RCC 7860 (cell line): ENCODE data around the gene UBE3C.
"Not testable (repeated sequence)": the region's sequence is repeated elsewhere in the genome, so short reads cannot be mapped to it uniquely, and the experiment has no call there.

ENCODE experiments used
- DNase-seq: peaks from one replicate; pipeline ENCODE4 v3.0.0-alpha.2; 2015; ENCODE audit warnings: low spot score
- FAIRE-seq: peaks from 2 replicates; lab custom pipeline; 2012; peaks lifted over from hg19 to GRCh38; lab: Jason Lieb, UNC

The UBE3C gene

GRCh38 chr7:157129907-157130460, 8.7 kb upstream of the UBE3C start:
- no peak for FAIRE-seq
- no peak for DNase-seq

- not testable (repeated sequence) for FAIRE-seq
Observed at GRCh38 chr7:157130849-157131248, 7.9 kb upstream of the UBE3C start.

DNA sequence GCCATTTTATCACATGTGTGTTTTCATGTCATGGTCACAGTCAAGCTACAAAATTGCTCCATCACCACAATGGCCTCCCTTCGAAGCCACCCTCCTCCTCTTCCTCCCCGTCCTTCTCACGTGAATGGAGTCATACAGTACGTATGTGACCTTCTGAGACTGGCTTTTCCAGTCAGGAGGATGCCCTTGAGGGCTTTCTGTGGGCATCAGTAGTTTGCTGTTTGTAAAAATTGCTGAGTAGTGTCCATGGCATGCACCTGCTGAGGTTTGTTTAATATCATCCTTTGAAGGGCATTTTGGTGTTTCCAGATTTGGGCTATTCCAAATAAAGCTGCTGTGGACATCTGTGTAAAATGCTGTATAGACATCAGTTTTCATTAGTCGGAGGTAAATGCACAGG, 5.9 kb upstream of the UBE3C start:
- no peak for DNase-seq
- no peak for FAIRE-seq

More at GRCh38 chr7:157130849-157131248, 7.9 kb upstream of the UBE3C start:
- not testable (repeated sequence) for DNase-seq

- FAIRE-seq, result no peak
- no peak for DNase-seq
Observed at GRCh38 chr7:157133304-157133703, 5.4 kb upstream of the UBE3C start.

DNA sequence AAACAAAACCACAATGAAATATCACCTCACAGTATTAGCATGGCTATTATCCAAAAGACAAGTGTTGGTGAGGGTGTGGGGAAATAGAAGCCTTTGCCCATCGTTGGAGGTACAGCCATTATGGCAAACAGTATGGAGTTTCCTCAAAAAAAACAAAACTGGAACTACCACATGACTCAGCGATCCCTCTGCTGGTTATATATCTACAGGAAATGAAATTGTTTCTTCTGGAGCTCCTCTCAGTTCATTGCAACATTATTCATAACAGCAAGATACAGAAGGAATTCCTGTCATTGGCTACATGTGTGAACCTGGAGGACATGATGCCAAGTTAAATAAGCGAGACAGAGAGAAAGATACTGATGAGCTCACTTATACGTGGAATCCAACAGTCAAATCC, 2.4 kb upstream of the UBE3C start:
- peak; percentile 50 for DNase-seq
- peak; percentile 4 for FAIRE-seq

GRCh38 chr7:157138101-157138423, 664 bp upstream of the UBE3C start:
- no peak for FAIRE-seq
- DNase-seq, result no peak

GRCh38 chr7:157139111-157139809, 534 bp downstream of the UBE3C start:
- DNase-seq (no peak), FAIRE-seq (no peak)

- no peak for DNase-seq
- FAIRE-seq, result no peak
Observed at GRCh38 chr7:157139810-157140510, 1.2 kb downstream of the UBE3C start.

DNA sequence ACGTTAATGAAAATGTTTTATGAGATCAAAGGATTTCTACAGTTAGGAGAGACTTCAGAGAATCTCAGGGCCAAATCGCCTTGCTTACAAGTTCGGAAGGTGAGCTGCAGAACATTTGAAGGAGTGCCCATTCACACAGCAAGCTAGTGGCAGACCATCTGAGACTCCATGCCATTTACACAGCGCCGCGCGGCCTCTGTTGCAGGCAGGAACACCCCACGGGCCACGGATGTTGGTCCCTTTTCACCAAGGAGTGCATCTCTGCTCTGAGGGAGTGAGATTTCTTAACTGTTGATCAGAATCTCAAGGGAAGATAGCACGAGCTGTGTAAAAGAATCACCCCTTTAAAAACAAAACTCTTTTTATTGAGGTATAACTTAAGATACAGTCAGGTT, 1.8 kb downstream of the UBE3C start:
- FAIRE-seq (no peak), DNase-seq (no peak)

DNA sequence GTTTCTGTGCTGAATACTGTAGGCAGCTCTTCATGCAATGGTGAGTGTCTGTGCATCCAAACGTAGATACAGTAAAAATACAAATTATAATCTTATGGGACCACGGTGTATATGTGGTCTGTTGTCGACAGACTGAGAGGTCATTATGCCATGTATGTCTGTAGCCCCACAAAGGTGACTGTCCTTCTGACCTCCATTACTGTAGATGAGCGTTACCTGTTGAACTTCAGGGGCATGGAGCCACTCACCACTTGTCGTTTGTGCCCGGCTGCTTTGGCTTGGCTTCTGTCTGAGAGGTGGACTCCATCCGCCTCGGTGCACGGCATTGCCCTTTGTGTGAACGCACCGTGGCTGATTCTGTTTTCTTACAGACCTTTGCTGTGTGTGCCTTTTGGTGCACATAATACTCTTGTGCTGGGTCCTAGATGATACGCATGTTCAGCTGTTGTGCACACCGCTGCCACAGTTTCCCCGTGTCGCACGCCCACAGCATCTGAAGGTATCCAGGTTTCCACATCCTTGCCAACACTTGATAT, 2.9 kb downstream of the UBE3C start:
- FAIRE-seq, result no peak

GRCh38 chr7:157143788-157144187, 5.1 kb downstream of the UBE3C start:
- FAIRE-seq, result no peak

More for the DNA sequence above, 2.9 kb downstream of the UBE3C start:
- no peak for DNase-seq

DNA sequence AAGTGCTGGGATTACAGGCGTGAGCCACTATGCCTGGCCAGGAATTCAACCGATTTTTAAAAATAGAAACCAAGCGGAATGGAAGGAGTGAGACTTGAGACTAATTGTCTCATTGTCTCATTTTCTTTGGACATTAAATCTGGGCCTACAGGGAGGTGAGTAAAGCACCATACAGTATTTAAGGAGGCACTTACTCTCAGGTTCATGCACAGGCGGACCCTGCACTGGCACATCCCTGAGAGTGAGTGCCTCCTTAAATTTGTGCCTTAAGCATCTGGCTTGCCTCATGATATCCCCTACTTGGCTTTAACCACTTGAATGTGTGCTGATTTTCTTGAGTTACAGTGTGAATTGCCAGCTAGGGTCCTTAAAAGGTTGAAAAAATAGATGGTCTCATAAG, 10.6 kb downstream of the UBE3C start:
- DNase-seq (no peak), FAIRE-seq (no peak)

More at GRCh38 chr7:157143788-157144187, 5.1 kb downstream of the UBE3C start:
- DNase-seq, result no peak

GRCh38 chr7:157150882-157151281, 12.2 kb downstream of the UBE3C start:
- FAIRE-seq (no peak), DNase-seq (no peak)

DNA sequence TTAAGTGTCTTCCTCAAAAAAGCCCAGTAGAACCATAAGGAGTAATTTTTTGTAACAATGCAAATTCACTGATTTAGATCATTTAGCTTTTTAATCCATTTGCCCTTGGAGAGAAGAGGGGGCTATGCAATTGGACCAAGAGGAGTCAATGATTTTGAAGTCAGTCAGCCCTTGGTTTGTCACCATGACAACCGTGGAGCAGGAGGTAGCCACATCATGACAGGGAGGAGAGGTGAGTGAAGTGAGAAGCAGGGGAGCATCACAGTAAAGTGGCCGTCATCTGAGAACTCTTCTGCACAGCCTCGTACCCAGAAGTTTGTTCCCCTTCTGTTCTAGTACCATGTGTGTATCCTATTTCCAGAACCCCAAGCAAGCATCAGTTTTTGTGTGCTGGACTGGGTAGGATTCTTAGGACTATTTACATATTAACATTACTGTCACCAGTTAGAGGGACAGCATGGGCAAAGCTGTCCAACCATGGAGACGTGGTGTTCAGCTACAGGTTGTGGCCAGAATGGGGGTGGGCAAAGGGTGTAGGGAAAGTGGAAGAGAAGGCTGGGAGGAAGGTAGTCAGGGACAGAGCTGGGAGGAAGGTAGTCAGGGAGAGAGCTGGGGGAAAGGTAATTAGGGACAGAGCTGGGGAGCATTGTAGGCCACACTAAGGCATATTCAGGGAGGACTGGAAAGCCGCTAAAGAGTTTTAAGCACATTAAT, 13.1 kb downstream of the UBE3C start:
- FAIRE-seq (no peak), DNase-seq (no peak)

DNA sequence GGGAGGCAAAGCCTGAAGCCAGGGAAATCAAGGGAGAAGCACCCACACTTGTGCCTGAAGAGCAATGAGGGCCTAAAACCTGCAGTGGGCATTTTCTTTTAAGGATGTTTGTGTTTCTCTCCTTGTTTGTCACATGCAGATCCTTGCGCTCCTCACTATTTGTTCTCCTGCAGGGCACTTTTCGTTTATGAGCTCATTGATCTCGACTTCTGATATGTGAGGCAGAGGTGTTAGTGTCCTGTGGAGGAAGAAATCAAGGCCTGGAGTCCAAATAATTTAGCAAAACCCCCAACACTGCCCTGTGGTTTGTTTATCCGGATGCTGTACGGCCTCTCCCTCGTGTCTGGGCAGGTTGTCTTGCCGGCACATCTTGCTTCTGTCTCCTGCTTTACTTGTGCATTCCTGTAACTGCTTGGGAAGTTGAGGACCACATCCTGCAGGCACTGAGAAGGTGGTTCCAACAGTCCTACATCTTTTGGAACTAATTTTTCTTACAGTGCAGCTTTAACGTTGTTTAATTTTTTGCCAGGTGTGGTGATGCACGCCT, 13.7 kb downstream of the UBE3C start:
- DNase-seq (no peak), FAIRE-seq (no peak)

- DNase-seq (no peak), FAIRE-seq (no peak)
Observed at GRCh38 chr7:157153260-157153659, 14.5 kb downstream of the UBE3C start.

GRCh38 chr7:157155959-157156358, 17.2 kb downstream of the UBE3C start:
- DNase-seq, result no peak
- no peak for FAIRE-seq

DNA sequence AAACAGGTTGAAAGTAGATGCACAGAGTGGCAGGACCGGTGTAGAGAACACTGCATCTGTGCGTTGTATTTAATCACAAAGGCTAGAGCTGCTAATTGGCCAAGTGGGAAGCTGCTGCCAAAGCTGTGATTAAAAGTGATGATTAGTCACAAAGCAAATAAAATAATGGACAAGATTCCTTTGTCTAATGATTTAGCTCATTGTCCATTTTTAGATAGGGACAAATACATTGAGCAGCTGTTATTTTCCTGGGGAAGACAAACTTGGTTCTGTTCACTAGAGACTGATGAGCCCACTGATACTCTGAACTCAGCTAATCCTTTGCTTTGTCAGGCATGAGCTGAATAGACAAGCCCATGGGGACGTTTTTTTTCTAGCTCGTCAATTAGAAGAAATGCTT, 19.7 kb downstream of the UBE3C start:
- DNase-seq, result no peak
- FAIRE-seq, result no peak

DNA sequence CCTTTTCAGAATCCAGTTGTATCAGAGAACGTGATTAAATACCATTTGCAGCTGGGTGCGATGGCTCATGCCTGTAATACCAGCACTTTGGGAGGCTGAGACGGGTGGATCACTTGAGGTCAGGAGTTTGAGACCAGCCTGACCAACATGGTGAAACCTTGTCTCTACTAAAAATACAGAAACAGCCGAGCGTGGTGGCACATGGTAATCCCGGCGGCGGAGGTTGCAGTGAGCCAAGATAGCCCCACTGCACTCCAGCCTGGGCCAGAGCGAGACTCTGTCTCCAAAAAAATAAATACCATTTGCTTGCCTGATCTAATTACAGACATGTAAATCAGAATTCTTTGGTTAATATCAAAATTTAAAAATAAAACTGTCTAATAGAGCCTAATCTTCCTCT, 20.8 kb downstream of the UBE3C start:
- not testable (repeated sequence) for DNase-seq, FAIRE-seq

- no peak for DNase-seq
- FAIRE-seq, result no peak
Observed at GRCh38 chr7:157160433-157160832, 21.7 kb downstream of the UBE3C start.

DNA sequence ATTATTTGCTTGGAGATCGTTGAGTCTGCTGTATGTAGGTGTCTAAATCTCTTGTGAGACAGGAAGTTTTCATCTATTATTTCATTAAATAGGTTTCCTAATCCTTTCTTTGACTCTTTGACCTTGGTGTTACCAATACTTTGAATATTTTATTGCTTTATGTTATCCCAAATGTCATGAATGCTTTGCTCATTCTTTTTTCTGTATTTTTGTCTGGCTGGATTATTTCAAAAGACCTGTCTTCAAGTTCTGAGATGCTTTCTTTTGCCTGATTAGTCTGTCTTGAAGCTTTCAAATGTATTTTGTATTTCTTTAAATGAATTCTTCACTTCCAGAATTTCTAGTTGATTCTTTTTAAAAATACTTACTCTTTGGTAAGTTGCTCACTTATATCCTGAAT, 27.3 kb downstream of the UBE3C start:
- DNase-seq, result no peak
- no peak for FAIRE-seq
